MM.1S (cell line): ENCODE data around the gene HEATR5A.

Source experiments
- DNase-seq: peaks from one replicate; pipeline ENCODE4 v3.0.0-alpha.2; 2015
- H2AFZ ChIP-seq: fragments of 300-600 bp; sonication (generic); 2 replicates; pipeline ENCODE4 v1.6.0; 2016; ENCODE audit warnings: antibody characterized with exemption, low read length
- H3F3A ChIP-seq: fragments of 300-600 bp; sonication (generic); 2 replicates; pipeline ENCODE4 v1.6.1; 2016; ENCODE audit warnings: mild to moderate bottlenecking, antibody characterized with exemption, low read length, moderate library complexity, mixed read lengths; ENCODE audit not compliant: insufficient read depth
- H3K27ac ChIP-seq: fragments of 300-600 bp; sonication (generic); 2 replicates; pipeline ENCODE4 v1.5.1; 2016; ENCODE audit warnings: mild to moderate bottlenecking, low read length
- H3K27me3 ChIP-seq: fragments of 300-600 bp; sonication (generic); replicated peaks from 2 replicates; pipeline ENCODE4 v1.6.0; 2016; ENCODE audit warnings: low read length; ENCODE audit not compliant: insufficient read depth
- H3K36me3 ChIP-seq: fragments of 300-600 bp; sonication (generic); replicated peaks from 2 replicates; pipeline ENCODE4 v1.6.1; 2016; ENCODE audit warnings: mild to moderate bottlenecking, low read length, mixed read lengths; ENCODE audit not compliant: insufficient read depth
- H3K4me1 ChIP-seq: fragments of 300-600 bp; sonication (generic); 2 replicates; pipeline ENCODE4 v1.6.1; 2016; ENCODE audit warnings: low read length, mixed read lengths
- H3K4me2 ChIP-seq: fragments of 300-600 bp; sonication (generic); 2 replicates; pipeline ENCODE4 v1.6.0; 2016; ENCODE audit warnings: low read depth, low read length
- H3K4me3 ChIP-seq: fragments of 300-600 bp; sonication (generic); 2 replicates; pipeline ENCODE4 v1.5.1; 2016; ENCODE audit warnings: low read length, mixed read lengths
- H3K79me2 ChIP-seq: fragments of 300-600 bp; sonication (generic); 2 replicates; pipeline ENCODE4 v1.6.1; 2016; ENCODE audit warnings: mixed run types, low read length, mixed read lengths
- H3K9ac ChIP-seq: fragments of 300-600 bp; sonication (generic); 2 replicates; pipeline ENCODE4 v1.6.1; 2016; ENCODE audit warnings: low read length, mixed read lengths
- H3K9me2 ChIP-seq: fragments of 300-600 bp; sonication (generic); replicated peaks from 2 replicates; pipeline ENCODE4 v1.6.1; 2016; ENCODE audit warnings: mild to moderate bottlenecking, low read length, mixed read lengths; ENCODE audit not compliant: insufficient read depth
- H3K9me3 ChIP-seq: fragments of 300-600 bp; sonication (generic); replicated peaks from 2 replicates; pipeline ENCODE4 v1.6.1; 2016; ENCODE audit warnings: mild to moderate bottlenecking, low read length, mixed read lengths; ENCODE audit not compliant: insufficient read depth
- H4K20me1 ChIP-seq: fragments of 300-600 bp; sonication (generic); 2 replicates; pipeline ENCODE4 v1.6.1; 2016; ENCODE audit warnings: mild to moderate bottlenecking, low read length, moderate library complexity, mixed read lengths; ENCODE audit not compliant: insufficient read depth
- EZH2 ChIP-seq: fragments of 300-600 bp; sonication (generic); optimal IDR thresholded peaks from 2 replicates; pipeline ENCODE3; 2017; ENCODE audit warnings: low read depth, mild to moderate bottlenecking, antibody characterized with exemption, low read length, mixed read lengths
- EZH2phosphoT487 ChIP-seq: fragments of 300-600 bp; sonication (generic); IDR thresholded peaks from 2 replicates; pipeline ENCODE4 v1.6.1; 2018; ENCODE audit warnings: antibody characterized with exemption, low read length
- TF ChIP-seq, protein P1 (sequence below): fragments of 300-600 bp; sonication (generic); IDR thresholded peaks from 2 replicates; pipeline ENCODE4 v1.5.1; 2016; ENCODE audit warnings: antibody characterized with exemption, low read length, mixed read lengths

HEATR5A gene

GRCh38 chr14:31297112-31297511 lies 123.2 kb downstream of the HEATR5A start:
- H2AFZ ChIP-seq, result no peak overlapping the region
- no peak for TF ChIP-seq EZH2phosphoT487
- TF ChIP-seq, protein P1, sequence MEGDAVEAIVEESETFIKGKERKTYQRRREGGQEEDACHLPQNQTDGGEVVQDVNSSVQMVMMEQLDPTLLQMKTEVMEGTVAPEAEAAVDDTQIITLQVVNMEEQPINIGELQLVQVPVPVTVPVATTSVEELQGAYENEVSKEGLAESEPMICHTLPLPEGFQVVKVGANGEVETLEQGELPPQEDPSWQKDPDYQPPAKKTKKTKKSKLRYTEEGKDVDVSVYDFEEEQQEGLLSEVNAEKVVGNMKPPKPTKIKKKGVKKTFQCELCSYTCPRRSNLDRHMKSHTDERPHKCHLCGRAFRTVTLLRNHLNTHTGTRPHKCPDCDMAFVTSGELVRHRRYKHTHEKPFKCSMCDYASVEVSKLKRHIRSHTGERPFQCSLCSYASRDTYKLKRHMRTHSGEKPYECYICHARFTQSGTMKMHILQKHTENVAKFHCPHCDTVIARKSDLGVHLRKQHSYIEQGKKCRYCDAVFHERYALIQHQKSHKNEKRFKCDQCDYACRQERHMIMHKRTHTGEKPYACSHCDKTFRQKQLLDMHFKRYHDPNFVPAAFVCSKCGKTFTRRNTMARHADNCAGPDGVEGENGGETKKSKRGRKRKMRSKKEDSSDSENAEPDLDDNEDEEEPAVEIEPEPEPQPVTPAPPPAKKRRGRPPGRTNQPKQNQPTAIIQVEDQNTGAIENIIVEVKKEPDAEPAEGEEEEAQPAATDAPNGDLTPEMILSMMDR, result no peak
- TF ChIP-seq EZH2, result no peak
- H3K27ac ChIP-seq, result no peak overlapping the region
- peaks cover 10% of the 10 kb centered on the region; the same call in 1 of the 2 replicates for H3K4me1 ChIP-seq
- no peak overlapping the region for H3K4me2 ChIP-seq
- H3F3A ChIP-seq, result no peaks in the 10 kb centered on the region
- no peaks in the 10 kb centered on the region for H3K36me3 ChIP-seq
- H3K9me3 ChIP-seq, result no peaks in the 10 kb centered on the region
- no peak overlapping the region for H3K4me3 ChIP-seq
- no peaks in the 10 kb centered on the region for H4K20me1 ChIP-seq
- H3K79me2 ChIP-seq, result no peaks in the 10 kb centered on the region
- H3K9ac ChIP-seq, result no peak overlapping the region
- no peaks in the 10 kb centered on the region for H3K9me2 ChIP-seq
- no peak for DNase-seq
- H3K27me3 ChIP-seq, result no peaks in the 10 kb centered on the region

- Histone ChIP-seq H3K9me3 (no peaks in the 10 kb centered on the region), H3K4me2 (no peak overlapping the region), H3F3A (no peaks in the 10 kb centered on the region), H3K36me3 (no peaks in the 10 kb centered on the region), H3K9ac (no peak overlapping the region), H3K27ac (no peak overlapping the region), H3K4me1 (peaks cover 10% of the 10 kb centered on the region; the same call in 1 of the 2 replicates), H3K27me3 (no peaks in the 10 kb centered on the region), H3K9me2 (no peaks in the 10 kb centered on the region), H4K20me1 (no peaks in the 10 kb centered on the region), H3K4me3 (no peak overlapping the region), H3K79me2 (no peaks in the 10 kb centered on the region), H2AFZ (no peak overlapping the region)
- no peak for DNase-seq
- no peak for TF ChIP-seq EZH2phosphoT487
- TF ChIP-seq, protein P1, result no peak
- TF ChIP-seq EZH2, result no peak
Observed at GRCh38 chr14:31294746-31295405, 125.5 kb downstream of the HEATR5A start.

- Histone ChIP-seq H4K20me1 (no peaks in the 10 kb centered on the region), H3K9me3 (no peaks in the 10 kb centered on the region), H3F3A (no peaks in the 10 kb centered on the region), H3K4me2 (no peak overlapping the region), H3K79me2 (no peaks in the 10 kb centered on the region), H3K27ac (no peak overlapping the region), H3K27me3 (no peaks in the 10 kb centered on the region), H2AFZ (no peak overlapping the region), H3K9me2 (no peaks in the 10 kb centered on the region), H3K36me3 (no peaks in the 10 kb centered on the region), H3K9ac (no peak overlapping the region), H3K4me1 (peaks cover 6% of the 10 kb centered on the region; the same call in 1 of the 2 replicates), H3K4me3 (no peak overlapping the region)
- DNase-seq, result no peak
- TF ChIP-seq EZH2phosphoT487 (no peak), EZH2 (no peak)
- TF ChIP-seq, protein P1, result no peak
Observed at GRCh38 chr14:31292937-31293616, 127.3 kb downstream of the HEATR5A start.
